GM21360 (cell line): ENCODE data around the gene NUAK2.
"Not testable (repeated sequence)": the region's sequence is repeated elsewhere in the genome, so short reads cannot be mapped to it uniquely, and the experiment has no call there.

Source experiments
- ATAC-seq: cut with Tn5 transposase; IDR thresholded peaks from one replicate; pipeline ENCODE4 v1.9.1; 2021; ENCODE audit warnings: mild to moderate bottlenecking, moderate library complexity; ENCODE audit not compliant: unreplicated experiment

The NUAK2 gene

DNA sequence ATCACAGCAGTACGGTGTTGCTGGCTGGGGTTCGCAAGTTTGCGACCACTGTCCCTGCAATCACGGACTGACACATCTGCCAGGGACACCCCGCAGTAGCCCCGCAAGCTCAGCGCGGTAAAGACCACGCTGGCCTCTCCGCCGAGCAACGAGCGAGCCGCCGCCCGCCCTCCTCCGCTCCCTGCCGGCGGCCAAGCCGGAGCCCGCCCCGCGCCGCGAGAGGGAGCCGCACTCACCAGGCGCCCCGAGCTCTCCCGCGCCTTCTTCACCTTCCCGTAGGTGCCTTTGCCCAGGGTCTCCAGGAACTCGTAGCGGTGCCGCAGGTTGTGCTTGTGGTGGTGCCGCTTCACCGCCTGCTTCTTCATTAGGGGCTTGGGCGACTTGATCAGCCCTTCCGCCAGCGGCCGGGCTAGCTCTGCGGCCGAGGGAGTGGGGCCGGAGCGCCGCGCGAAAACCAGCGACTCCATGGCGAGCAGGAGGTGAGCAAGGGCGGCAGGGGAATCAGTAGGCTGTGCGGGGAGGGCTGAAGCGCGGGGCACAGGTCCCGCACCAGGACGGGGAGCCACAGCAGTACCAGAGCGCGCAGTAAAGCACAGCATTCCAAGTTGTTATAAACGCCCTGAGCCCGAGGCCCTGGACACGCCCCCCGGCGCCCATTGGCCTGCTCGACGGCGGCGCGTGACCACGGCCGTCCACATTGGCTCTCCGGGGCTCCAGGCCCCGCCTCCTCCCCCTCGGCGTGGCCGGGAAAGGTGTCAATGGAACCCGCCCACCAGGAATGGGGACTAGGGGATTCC is at the start of gene NUAK2:
NUAK2 (minus strand) TSS at position 584 of the 797 bp plus-strand sequence; CDS start at position 467, 117 bp downstream.
- ATAC-seq = no peak

GRCh38 chr1:205370780-205371179 is 49.2 kb upstream of the NUAK2 start:
- ATAC-seq = no peak

DNA sequence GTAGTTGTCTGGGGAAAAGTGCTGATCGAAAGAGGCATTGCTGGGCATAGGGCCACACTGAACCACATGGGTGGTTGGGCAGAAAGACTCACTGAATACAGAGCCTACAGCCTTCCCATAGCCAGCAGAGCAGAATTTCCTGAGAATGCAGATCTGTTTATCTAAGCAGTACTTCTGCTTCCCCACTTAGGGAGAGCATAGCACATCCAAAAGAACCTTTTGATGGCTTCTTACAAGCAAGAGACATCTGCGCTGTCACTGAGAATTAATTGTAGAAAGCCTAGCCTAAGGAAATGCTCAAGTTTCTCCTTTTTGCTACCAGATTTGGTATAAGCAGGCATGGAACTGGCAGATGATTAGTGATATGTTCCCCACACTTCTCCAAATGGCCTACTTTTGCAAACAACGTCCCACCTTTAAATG is 48.2 kb upstream of the NUAK2 start:
- ATAC-seq = no peak

- no peak for ATAC-seq
Observed at GRCh38 chr1:205368478-205368877, 46.9 kb upstream of the NUAK2 start.

GRCh38 chr1:205365945-205366463 is 44.5 kb upstream of the NUAK2 start:
- ATAC-seq = no peak

DNA sequence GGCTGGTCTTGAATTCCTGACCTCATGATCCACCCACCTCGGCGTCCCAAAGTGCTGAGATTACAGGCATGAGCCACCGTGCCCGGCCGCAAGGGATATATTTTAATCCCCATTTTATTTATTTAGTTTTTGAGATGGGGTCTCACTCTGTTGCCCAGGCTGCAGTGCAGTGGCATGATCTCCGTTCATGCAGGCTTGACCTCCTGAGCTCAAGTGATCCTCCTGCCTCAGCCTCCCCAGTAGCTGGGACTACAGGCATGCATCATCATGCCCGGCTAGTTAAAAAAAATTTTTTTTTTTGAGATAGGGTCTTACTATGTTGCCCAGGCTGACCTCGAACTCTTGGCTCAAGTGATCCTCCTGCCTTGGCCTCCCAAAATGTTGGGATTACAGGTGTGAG is 43.5 kb upstream of the NUAK2 start:
- ATAC-seq = not testable (repeated sequence)

DNA sequence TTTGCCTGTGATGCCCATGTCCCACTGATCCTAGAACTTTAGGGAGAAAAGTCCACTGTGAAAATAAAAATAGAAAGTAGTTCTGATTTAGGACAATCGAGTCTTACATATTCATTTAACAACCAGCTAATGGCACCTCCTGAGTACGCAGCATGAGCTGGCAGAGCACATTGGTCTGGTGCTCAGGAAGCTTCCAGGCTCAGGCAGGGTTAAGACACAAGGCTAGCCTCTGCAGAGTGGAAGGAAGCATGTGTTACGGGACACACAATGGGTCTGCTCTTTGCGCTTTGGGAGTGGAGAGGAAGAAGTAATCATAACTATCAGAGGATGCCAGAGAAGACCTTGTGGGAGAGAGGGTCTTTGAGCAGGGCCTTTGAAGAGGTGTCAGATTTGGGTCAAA is 39.3 kb upstream of the NUAK2 start:
- ATAC-seq = no peak

- ATAC-seq = no peak
Observed at GRCh38 chr1:205359771-205360565, 38.4 kb upstream of the NUAK2 start.

- no peak for ATAC-seq
Observed at GRCh38 chr1:205358579-205358978, 37.0 kb upstream of the NUAK2 start.

- no peak for ATAC-seq
Observed at GRCh38 chr1:205357567-205357966, 36.0 kb upstream of the NUAK2 start.

GRCh38 chr1:205356440-205357139 is 35.0 kb upstream of the NUAK2 start, which contains the start of gene KLHDC8A:
KLHDC8A (minus strand) TSS chr1:205356922; CDS start chr1:205343604, 13,318 bp downstream.
- ATAC-seq = no peak

DNA sequence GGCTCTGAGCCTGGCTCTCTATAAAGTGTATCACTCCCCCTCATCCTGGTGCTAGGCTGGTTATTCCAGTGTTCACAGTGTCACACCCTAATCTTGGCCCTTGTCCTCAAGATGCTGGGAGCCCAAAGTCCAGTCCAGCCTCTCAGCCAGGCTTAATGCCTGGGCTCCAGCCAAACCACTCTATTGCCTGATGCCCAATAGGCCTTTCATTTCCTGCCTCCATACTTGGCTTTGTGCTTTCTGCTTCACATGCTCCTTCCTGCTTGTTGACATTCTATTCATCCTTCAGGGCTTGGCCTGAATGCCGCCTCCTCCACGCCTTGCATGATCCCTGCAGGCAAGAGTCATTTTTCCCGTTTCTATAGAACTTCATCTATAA is 33.5 kb upstream of the NUAK2 start:
- no peak for ATAC-seq

GRCh38 chr1:205354259-205355074 is 32.9 kb upstream of the NUAK2 start:
- ATAC-seq = no peak

- ATAC-seq = no peak
Observed at GRCh38 chr1:205353612-205354011, 32.1 kb upstream of the NUAK2 start.

DNA sequence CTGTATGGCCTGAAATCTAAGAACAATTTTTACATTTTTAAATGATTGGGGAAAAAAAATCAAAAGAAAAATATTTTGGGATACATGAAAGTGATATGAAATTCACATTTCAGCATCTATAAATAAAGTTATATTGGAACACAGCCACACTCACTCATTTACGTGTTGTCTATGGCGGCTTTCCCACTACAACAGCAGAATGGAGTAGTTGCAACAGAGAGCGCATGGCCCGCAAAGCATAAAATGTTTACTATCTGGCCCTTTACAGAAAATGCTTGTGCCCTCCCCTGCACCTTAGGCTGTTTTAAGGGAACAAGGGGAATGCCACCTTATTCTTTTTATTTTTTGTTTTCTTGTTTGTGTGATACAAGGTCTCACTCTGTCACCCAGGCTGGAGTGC is 31.6 kb upstream of the NUAK2 start:
- no peak for ATAC-seq

DNA sequence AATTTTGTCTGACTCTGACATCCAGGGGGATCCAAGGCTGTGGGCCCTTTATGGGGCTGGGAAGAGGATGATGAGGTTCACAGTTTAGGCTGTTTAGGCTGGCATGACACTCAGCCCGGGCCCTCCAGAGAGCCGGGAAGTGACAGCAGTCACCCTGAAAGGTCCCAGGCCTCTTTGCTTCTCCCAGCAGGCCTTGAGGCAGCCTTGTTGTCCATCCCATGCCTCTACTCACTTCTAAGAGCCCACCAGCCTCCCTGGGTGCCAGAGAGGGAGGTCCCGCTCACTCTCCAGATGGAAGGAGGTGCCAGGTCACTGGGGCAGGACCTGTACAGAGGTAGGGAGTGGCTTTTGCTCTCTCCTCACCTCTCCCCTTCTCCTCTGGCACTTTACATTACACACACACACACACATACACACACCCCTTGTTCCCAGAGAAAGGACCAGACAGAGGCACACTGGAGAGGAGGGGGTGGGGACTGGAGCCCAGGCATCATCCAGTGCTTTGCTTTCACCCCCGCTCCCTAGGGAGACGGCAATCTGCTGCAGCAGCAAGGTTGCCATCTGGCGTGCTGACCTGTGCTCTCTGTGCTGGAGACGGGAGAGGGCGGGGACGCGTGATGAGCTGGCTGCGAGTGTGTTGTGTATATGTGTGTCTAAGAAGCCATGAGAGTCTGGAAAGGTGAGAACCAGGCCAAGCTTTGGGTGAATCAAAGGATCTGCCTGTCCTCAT is 30.6 kb upstream of the NUAK2 start:
- no peak for ATAC-seq

GRCh38 chr1:205350691-205351141 is 29.2 kb upstream of the NUAK2 start:
- no peak for ATAC-seq

DNA sequence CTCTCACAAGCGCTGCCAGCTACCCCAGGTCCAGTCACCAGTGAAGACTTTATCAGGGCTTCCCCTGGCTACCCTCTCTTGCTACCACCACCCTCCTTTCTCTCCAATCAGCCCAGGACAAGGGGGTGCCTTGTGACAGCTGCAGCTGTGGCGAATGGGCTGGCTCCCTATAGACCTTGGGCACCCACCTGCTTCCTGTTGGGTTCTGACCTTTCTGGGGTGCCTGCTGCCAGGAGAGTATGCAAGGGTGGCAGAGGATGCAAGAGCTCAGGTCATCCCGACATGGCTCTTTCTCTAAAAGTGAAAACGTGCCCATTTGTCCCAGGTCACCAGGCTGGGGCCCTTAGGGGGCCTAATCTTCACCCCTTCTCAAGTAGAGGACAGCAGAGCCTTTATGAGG is 28.6 kb upstream of the NUAK2 start:
- ATAC-seq = no peak
